HT-29 (cell line): Measurements from ENCODE around the gene NMUR1. TPM values are rescaled to one million over a fixed set of nuclear protein-coding genes. Genes with fewer than 3 reads are reported as not detected.

Experiments used
- DNase-seq: peaks from one replicate; pipeline ENCODE4 v3.0.0-alpha.2; 2015; ENCODE audit warnings: low spot score
- total RNA-seq: library from RNA; depleted of rRNA; stranded (reverse); fragments of >200 nt; shearing (Covaris generic); gene quantifications from 2 replicates; pipeline ENCODE4 v1.2.3, GENCODE V29; 2014

The NMUR1 gene
- total RNA-seq, 1 experiment from 2014 or later, result not detected

DNA sequence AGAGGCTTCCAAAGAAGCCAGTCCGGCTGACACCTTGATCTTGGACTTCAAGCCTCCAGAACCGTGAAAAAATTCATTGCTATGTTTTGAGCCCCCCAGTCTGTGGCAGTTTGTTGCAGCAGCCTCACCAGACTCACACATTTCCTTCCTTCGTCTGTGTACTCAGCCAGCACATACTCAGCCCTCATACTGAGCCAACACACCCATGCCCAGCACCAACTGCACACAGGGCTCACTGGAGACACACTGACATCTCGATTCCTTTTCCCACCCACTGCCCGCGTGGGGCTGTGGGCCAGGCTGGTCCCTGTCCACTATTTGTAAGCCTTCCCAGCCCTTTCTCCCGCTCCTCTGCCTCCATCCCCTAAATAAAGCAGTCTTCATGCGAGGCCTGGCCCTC, 24.1 kb upstream of the NMUR1 start:
- DNase-seq, result no peak

DNA sequence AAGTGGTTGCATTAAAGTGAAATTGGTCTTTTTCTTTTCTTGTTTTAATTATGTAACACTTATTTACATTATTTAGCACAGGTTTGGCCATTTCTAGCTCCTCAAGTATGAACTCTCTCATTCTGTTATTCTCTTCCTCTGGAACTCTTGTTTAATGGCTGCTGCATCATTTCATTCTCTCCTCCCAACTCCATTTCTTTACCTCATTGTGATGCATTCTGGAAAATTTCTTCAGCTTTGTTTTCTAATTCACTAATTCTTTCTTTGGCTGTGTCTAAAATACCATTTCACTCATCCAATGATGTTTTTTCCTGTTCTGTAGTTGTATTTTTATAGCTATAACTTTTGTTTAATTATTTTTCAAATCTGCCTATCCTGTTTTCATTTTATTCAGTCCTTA, 22.5 kb upstream of the NMUR1 start:
- no peak for DNase-seq

DNA sequence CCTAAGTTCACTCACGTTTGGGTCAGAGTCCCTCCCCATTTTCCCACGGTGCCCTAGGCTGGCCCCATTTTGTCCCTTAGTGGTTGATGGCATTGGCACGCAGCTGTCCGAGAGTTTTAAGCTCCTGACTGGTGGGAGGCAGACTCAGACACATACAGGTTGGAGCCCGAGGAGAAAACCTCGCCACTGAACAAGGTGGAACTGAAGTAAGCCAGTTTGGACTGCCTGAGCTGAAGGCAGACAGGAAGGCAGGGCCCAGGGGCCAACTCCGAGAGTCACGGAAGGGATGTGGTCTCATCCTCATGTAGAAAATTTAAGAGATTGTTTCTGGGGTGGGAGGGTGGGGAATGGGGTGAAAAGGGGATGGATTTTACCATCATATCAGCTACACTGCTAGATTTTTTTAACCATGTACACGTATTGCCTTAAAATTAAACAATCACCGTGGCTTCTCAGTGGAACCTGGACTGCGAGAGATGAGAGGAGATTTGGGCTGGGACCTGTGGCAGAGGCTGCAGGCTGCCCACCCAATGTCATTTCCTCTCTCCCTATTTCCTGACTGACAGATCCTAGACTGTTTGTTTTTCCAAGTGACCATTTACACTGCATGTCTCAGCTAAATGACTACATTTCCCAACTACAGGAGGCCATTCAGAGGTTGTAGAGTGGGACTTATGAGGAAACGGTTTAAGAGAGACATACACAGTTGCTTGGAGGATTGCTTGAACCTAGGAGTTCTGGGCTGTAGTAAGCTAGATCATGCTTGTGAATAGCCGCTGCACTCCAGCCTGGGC, 19.4 kb upstream of the NMUR1 start:
- no peak for DNase-seq

DNA sequence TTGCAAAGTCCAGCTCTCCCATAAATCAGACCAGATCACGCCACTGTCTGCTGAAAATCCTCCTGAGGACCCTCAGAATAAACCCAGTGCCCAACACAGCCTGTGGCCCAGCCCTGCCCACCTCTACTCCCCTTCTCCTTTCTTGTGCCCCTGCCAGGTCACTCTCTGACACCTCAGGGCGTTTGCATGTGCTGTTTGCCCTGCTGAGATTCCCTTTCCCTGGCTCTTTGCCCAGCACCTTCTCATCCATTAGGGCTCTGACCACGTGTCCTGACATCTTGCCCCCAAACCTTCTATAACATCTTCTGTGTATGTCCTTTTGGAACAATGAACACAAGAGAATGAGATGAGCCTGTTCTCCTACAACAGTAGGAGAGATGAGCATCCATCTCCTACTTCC, 18.5 kb upstream of the NMUR1 start:
- DNase-seq, result no peak

DNA sequence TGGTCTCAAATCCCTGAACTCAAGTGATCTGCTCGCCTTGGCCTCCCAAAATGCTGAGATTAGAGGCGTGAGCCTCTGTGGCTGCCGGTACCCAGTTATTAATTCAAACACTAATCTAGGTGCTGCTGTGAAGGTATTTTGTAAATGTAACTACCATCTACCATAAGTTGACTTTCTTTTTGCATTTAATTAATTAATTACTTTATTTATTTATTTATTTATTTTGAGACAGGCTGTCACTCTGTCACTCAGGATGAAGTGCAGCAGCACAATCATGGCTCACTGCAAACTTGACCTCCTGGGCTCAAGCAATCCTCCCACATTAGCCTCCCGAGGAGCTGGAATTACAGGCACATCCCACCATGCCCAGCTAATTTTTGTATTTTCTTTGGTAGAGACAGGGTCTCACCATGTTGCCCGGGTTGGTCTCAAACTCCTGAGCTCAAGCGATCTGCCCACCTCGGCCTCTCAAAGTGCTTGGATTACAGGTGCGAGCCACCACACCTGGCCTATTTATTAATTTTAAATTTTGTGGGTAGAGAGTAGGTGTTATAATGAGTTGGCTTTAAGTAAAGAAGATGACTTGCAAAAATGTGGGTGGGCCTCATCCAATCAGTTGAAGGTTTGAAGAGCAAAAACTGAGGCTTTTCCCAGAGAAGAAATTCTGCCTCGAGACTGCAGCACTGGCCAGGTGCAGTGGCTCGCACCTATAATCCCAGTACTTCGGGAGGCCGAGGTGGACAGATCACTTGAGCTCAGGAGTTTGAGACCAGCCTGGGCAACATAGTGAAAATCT, 17.3 kb upstream of the NMUR1 start:
- DNase-seq, result no peak

DNA sequence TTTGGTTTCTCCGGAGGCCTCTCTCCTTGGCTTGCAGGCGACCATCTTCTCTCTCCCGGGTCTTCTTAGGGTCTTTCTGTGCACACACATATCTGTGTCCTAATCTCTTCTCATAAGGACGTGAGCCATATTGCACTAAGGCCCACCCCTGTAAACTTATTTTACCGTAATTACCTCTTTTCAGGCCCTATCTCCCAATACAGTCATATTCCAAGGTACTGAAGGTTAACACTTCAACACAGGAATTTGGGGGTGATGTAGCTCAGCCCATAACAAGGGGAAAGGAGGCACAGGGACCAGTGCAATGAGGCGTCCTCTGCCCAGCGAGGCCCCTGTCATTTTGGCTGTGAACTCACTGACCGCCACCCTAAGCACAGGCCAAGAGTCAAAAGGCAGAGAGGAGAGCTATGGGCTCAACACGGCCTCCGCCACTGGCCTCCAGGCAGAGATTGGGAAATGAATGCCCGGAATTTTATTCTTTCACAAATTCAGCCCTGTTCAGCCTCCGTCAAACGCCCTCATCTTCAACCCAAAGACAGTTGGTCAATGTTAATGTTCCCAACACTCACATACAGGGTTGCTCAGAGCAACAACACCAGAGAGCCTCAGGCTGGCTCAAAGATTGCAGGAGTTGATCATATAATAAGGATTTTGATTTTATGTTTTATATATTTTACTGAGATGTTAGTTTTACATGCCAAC, 15.9 kb upstream of the NMUR1 start:
- DNase-seq, result no peak

DNA sequence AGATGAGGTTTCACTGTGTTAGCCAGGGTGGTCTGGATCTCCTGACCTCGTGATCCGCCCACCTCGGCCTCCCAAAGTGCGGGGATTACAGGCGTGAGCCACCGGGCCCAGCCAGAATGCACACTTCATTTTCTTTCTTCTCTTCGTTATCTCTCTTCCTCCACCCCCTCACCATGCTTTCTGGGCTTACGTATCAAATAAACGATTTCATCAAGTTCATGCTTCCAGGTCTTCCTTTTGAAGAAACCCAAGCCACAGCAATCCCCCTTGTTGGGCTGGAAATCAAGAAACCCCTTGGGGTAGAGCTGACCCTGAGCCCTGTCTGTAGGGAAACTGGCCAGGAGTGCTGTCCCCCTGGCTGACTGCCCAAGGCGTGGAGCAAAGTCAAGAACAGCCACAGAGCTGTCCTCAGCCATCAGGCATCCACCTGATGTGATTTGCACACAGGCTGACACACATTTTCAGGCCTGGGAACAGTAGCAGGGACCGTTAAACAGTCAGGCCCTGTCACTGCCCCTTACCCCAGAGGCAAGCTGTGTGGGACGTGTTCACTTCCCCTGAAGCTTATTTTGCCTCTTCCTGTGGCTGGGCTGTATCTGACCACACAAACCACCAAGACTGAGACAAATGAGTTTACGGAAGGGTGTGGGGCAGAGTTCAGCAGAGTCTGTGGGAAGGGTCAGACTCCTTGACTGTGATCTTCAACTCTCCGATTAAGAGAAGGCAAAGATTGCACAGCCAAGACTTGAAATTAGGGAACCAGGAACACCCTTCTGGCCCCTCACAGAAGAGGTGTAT, 15.1 kb upstream of the NMUR1 start:
- DNase-seq, result no peak

DNA sequence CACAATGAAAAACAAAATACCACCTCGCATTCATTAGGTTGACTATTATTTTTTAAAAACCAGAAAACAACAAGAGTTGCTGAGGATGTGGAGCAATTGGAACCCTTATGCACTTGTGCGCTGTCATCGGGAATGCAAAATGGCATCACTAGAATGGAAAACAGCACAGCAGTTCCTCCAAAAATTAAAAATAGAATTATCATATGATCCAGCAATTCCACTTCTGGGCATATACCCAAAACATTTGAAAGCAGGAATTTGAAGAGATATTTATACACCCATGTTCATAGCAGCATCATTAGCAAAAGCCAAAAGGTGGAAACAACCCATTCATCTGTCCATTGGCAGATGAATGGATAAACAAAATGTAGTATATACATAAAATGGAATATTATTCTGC, 11.9 kb upstream of the NMUR1 start:
- DNase-seq, result no peak

DNA sequence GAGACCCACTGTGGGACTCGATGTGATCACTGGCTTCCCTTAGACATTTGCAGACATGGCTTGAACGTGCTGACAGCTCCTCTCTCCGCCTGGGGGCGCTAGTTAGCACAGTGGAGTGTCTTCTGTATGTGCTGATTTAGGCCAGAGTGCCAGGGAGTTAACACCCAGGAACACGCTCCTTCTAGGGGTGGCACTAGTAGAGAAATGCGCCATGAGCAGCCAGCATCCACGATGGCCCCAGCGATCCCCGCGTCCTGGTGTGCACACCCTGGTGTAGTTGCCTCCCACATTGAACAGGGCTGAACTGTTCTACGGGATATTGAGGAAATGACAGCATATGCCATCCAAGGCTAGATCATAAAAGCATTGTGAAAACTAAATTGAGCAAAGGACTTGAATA, 11.4 kb upstream of the NMUR1 start:
- no peak for DNase-seq

DNA sequence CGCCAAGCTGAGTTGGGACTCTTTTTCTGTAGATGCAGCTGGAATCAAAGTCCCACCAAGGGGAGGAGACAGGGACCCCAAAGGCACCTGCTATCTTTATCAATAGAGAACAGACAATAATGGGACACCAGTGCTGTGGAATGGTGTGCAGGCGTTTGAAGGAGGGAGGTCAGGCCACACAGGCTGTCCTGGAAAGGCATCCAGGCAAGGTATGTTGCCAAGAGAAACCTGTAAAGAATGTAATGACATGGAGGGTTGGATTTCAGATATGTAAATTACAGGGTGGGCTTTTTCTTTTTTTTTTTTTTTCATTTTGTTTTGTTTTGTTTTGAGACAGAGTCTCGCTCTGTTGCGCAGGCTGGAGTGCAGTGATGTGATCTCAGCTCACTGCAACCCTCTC, 9.7 kb upstream of the NMUR1 start:
- no peak for DNase-seq

DNA sequence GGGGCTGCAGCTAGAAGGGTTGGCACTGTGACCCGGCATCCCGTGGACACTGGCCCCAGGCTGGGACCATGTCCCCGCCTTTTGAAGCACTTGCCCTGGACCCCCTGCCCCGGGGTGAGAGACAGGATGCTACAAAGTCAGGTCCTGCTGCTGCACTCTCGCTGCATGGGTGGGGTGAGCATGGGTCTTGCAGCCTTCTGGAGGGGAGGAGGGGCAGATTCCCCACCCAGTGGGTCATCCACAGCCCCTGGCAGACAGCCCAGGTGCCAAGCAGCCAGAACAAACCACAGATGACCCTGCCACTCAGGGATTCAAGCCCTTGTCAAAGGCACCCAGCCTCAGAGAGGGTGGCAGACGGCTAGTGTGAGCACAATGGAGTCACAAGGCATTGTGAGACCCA, 5.7 kb upstream of the NMUR1 start:
- no peak for DNase-seq

DNA sequence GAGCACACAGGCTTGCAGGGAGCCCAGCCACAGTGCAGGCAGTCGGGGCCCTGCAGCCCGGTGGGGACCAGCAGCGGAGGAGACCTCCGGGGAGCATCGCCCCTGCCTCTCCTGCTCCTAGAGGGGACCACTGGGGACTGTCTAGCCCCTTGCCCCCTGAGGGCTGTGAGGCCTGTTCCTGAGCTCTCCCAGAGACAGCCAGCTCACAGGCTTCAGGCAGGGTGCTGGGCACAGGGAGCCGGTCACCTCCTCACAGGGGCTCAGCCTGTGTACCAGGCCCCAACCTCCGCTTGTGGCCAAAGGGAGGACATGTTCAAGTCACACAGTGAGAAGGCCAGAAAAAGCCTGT, 3.5 kb upstream of the NMUR1 start:
- no peak for DNase-seq

DNA sequence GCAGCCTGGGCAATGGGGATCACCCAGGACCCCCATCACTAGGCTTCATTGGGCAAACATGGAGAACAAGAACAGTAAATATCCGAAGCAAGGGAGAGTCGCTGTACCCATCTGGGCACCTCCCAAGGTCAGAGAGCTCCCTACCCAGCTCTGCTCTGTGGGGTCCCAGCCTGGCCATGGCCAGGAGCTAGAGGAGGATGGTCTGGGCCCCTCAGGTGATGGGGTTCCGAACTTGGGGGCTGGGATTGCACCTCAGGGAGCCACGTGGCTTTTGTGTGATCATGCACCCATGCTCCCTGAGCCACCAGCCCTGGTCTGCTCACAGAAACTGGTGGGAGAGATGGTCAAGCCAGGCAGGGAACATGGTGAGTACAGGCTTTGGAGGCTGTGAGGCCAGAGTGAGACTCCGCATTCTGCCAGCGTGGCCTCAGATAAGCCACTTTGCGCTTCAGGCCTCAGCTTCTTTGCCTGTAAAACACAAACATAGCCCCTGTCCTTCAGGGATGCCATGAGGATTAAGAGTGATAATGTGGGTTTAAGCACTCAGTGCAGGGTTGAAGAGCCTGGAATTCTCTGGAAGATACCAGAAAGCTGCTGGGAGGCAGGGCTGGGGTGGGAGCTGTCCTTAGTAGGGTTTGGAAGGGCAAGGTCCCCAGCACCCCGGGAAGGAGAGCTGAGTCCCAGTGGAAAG, 3.0 kb upstream of the NMUR1 start:
- DNase-seq, result no peak

DNA sequence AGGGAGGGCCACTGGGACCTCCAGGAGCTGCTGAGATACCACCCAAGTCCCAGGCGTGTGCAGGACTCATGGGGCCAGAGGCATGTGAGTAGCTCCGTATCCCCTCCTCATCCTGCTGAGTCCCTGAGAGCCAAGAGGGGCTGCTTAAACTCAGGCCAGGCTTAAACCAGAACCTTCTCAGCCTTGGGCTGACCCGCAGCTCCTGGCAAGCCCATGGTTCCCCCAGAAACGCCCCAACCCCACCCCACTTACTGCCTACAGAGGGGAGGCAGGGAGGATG, 2.5 kb upstream of the NMUR1 start:
- DNase-seq, result no peak

DNA sequence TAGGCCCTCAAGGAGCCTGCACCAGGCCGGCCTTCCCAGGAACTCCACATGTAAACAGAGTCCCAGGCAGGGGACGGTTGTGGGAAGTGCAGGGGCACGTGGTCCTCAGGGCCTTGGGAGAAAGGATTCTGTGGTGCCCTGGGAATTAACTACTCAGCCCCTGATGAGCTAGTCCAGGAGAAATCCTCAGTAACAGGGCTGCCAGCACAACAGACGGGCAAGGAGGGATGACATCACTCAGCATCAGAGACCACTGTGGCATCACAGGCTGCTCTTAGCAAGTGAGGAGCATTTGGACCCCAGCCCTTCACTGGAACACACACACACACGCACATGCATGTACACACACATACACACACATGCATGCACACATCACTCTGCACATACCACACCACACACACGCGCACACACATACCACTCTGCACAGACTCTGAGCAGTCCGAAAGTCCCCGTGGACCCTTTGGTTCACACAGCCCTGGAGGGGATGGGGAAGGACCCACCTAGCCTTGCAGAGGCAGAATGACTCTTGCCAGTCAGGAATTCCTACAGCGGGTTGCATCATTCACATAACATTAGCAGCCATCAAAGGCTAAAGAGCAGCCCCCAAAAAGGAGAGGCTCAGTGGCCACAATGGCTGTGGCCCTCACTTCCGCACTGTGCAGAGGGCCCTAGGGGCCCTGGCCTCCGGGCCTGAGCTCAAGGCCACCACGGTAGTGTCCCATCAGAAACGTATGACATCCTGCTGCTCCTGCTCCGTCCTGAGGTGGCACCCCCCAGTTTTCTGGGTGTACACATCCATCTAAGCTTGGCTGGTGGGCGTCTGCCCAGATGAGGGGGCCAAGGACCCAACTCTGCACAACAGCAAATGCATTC, 1.9 kb upstream of the NMUR1 start:
- DNase-seq, result no peak

DNA sequence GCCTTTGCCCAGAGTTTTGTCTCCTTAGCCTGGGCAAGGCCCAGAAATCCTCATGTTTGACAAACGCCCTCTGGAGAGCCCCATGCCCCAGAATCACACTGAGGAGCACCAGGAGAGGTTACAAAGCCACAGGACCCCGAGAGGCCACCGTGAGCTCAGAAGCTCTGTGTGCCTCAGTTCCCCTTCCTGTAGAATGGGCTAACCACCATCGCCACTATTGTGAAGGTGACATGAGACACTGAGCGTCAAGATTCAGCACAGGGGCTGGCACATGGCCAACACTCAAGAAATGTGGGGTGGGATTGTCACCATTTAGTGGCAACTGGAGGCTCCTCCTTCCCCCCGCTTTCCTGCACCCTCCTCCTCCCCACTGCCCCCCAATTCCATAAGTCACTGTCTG, 1.2 kb upstream of the NMUR1 start:
- no peak for DNase-seq

DNA sequence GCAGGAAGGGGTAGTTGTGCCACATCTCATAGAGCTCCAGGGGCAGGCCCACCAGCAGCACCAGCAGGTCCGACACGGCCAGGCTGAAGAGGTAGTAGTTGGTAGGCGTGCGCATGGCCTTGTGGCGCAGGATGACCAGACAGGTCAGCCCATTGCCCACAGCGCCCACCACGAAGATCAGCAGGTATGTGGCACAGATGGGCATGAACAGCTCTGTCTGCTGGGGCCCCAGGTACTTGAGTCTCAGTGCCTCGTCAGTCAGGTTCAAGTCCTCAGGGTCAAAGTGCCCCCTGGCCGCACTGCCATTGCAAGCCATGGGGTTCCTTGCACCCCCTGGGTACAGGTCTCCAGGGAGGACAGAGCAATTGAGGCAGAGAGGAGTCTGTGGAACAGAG, 1.6 kb downstream of the NMUR1 start:
- DNase-seq, result no peak

DNA sequence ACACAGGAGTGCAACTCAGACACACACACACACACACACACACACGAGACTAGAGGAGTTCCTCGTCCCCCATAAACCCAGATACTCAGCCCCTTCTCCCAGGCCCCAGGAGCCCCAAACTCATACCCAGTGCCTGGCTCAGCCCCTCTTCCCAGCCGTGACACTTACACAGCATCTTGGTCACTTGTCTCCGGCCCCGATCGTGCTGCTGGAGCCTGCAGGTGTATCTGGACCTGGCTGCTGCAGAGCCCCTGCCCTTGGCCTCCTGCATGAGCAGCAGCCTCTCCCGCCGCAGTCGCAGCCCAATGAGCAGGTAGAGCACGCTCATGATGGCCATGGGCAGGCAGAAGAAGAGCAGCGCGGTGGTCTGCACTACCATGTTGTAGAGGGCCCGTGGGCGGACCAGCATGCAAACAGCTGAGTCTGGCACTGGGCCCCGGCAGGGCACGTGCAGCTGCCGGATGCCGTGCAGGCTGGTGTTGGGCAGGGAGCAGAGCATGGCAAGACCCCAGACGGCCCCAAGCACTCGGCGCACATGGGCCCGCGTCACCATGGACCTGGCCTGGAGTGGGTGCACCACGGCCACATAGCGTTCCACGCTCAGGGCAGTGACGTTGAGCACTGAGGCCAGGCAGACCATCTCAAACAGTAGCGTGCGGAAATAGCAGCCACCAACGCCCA, 2.1 kb downstream of the NMUR1 start:
- no peak for DNase-seq

DNA sequence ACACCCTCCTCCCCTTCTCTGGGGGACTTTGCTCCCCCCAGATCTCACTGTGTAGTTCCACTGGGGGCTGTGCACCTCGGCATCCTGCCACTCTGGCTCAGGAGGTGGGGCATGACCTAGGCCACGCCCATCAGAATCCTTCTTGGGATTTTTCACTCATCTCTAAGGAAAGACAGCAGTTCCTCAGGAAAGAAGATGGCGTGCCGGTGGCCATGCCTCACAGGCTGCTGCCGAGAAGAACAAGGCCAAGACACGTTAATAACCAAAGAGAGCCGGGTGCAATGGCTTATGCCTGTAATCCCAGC, 3.2 kb downstream of the NMUR1 start:
- no peak for DNase-seq
